Measurements from ENCODE around the gene C2orf15. TPM values are rescaled to one million over a fixed set of nuclear protein-coding genes. Genes with fewer than 3 reads are reported as not detected.

The C2orf15 gene
- total and polyA plus RNA-seq, 2 of the 4 experiments (the other 2 are of a cell fraction), result under 0.01 TPM; not detected in 1

DNA sequence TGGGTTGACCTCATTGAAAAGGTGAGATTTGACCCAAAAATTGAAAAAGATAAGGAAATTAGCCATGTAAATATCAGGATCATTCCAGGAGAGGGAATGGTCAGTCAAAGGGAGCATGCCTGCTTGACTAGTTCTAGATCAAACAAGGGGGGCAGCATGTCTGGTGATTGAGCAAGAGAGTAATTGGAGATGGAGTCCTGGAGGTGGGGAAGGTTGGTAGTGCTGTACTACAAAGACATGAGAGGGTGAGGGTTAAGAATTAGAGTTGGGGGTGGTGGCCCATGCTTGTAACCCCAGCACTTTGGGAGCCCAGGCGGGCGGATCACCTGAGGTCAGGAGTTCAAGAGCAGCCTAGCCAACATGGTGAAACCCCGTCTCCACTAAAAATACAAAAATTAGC is 41.5 kb downstream of the C2orf15 start:
- H3K79me1 ChIP-seq (ENCODE audit: low read depth in 1 of 2, low read length in 2 of 2), result peaks cover 28 to 45% of the 10 kb centered on the region in 2 experiments
- H4K91ac ChIP-seq (ENCODE audit: insufficient read depth, low read depth, low read length), result no peak overlapping the region
- H3K4me1 ChIP-seq (ENCODE audit: control insufficient read depth, insufficient read depth, low read length), result no peaks in the 10 kb centered on the region; the same call in 1 of the 2 replicates
- H4K20me1 ChIP-seq (ENCODE audit: insufficient read depth, low read length), result no peaks in the 10 kb centered on the region
- no peak overlapping the region for H3K27ac ChIP-seq (ENCODE audit: insufficient read depth, low read length)
- no peak overlapping the region for H3K4ac ChIP-seq (ENCODE audit: low read depth, low read length)
- in situ Hi-C loops (cut with MboI; ENCODE audit: low sequenced_read_pairs) (loop anchor here (10.0 kb wide), 2 partner anchors 152 to 292 kb away; partner anchors contain the start of genes EIF5B and TXNDC9), intact Hi-C loops (cut with micrococcal nuclease) (no loop called here), dilution Hi-C loops (cut with HindIII; ENCODE audit: low sequenced_read_pairs, unreplicated experiment) (no loop called here)
- no peak overlapping the region for H4K8ac ChIP-seq (ENCODE audit: low read depth in 2 of 2, low read length in 2 of 2)
- peaks cover 4% of the 10 kb centered on the region for H3K36me3 ChIP-seq (ENCODE audit: control insufficient read depth, insufficient read depth, low read length)
- no peak overlapping the region for H2BK15ac ChIP-seq (ENCODE audit: low read depth, low read length)
- DNase-seq (peak; percentile 4), ATAC-seq (ENCODE audit: low read depth) (no peak)
- H2BK120ac ChIP-seq (ENCODE audit: low read depth, low read length), result no peak overlapping the region
- H3K4me3 ChIP-seq (ENCODE audit: insufficient read depth, low read depth, low read length), result no peak overlapping the region
- 100% methylated on average over 2 of the region's 3 CpGs; no CpG with 5 or more reads in 1 of the 2 experiments for WGBS, 2 experiments (ENCODE audit: extremely low coverage in 2 of 2, insufficient read length in 1 of 2)
- ChIA-PET CTCF (no interaction called here), POLR2A (ENCODE audit: unreplicated experiment) (no interaction called here)
- H3K9ac ChIP-seq (ENCODE audit: low read depth, low read length), result no peak overlapping the region
- no peak overlapping the region for H4K5ac ChIP-seq (ENCODE audit: low read depth, low read length)
- no peak overlapping the region for H3K23ac ChIP-seq (ENCODE audit: low read depth, low read length)
- no peak overlapping the region for H2BK5ac ChIP-seq (ENCODE audit: low read depth, low read length, poor library complexity, severe bottlenecking)
- H2AK9ac ChIP-seq (replicated peaks; ENCODE audit: low read depth, low read length, poor library complexity), result no peak overlapping the region
- no peaks in the 10 kb centered on the region for H3K27me3 ChIP-seq (ENCODE audit: control insufficient read depth, insufficient read depth, low read length)
- H2AFZ ChIP-seq (replicated peaks; ENCODE audit: low read length, poor library complexity), result no peak overlapping the region
- no peak overlapping the region for H3K56ac ChIP-seq (ENCODE audit: extremely low read depth, insufficient read depth, low read length)
- no peak overlapping the region for H3K4me2 ChIP-seq (ENCODE audit: low read depth, low read length)
- BruUV-seq (replicated peaks), result no TSS peak
- no peak overlapping the region for H2BK20ac ChIP-seq (ENCODE audit: low read depth, low read length)
- H3K9me3 ChIP-seq (ENCODE audit: control insufficient read depth, insufficient read depth, low read length), result no peaks in the 10 kb centered on the region
- H3K18ac ChIP-seq (ENCODE audit: low read depth, low read length), result no peak overlapping the region
- TF ChIP-seq, protein P1, sequence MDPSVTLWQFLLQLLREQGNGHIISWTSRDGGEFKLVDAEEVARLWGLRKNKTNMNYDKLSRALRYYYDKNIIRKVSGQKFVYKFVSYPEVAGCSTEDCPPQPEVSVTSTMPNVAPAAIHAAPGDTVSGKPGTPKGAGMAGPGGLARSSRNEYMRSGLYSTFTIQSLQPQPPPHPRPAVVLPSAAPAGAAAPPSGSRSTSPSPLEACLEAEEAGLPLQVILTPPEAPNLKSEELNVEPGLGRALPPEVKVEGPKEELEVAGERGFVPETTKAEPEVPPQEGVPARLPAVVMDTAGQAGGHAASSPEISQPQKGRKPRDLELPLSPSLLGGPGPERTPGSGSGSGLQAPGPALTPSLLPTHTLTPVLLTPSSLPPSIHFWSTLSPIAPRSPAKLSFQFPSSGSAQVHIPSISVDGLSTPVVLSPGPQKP (IDR thresholded peaks at IDR 0.05; ENCODE audit: borderline replicate concordance, low read depth, low read length), result no peak
- TF ChIP-seq RAD21 (IDR thresholded peaks at IDR 0.05; ENCODE audit: low read length), result no peak
- peak; percentile 35; the same call in 1 of the 2 replicates for TF ChIP-seq CEBPB (IDR thresholded peaks at IDR 0.05; ENCODE audit: low read depth, low read length)
- TF ChIP-seq POLR2A (IDR thresholded peaks at IDR 0.05; ENCODE audit: low read depth, low read length), result no peak
- no peak overlapping the region for H2AK5ac ChIP-seq (ENCODE audit: low read depth, low read length)
- no peaks in the 10 kb centered on the region; the same call in 1 of the 2 replicates for H3K9me1 ChIP-seq (ENCODE audit: insufficient read depth, low read length)
- no peak overlapping the region for H3K14ac ChIP-seq (replicated peaks; ENCODE audit: low read depth, low read length)

All from IMR-90 (cell line).